22Rv1 (cell line): ENCODE measurements around the gene NRCAM.

Experiments
- ZFX ChIP-seq: fragments of 450-650 bp; IDR thresholded peaks from 2 replicates; pipeline ENCODE4 v1.6.1; 2017; ENCODE audit warnings: antibody characterized with exemption, borderline replicate concordance
- TF ChIP-seq, protein P1 (sequence below): fragments of 450-650 bp; IDR thresholded peaks from 2 replicates; pipeline ENCODE4 v1.5.1; 2017; ENCODE audit warnings: mild to moderate bottlenecking

DNA sequence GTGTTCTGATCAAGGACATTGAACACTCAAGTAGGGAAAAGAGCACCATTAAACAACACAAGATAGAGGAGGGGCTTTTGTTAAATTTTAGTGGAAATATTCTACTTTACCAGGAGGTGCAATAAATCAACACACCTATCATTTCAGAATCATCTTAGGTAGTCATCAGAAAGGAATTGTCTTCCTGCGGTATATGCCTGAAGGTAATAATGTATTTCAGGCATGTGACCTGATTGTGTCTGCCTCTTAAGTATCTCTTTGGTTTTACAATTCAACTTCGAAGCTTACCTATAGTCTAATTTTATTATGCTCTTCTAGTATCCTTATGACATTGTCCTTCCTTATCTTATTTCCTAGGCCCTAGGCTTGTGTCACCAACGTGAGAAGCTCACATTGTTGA is 267.5 kb downstream of the NRCAM start:
- TF ChIP-seq, protein P1, sequence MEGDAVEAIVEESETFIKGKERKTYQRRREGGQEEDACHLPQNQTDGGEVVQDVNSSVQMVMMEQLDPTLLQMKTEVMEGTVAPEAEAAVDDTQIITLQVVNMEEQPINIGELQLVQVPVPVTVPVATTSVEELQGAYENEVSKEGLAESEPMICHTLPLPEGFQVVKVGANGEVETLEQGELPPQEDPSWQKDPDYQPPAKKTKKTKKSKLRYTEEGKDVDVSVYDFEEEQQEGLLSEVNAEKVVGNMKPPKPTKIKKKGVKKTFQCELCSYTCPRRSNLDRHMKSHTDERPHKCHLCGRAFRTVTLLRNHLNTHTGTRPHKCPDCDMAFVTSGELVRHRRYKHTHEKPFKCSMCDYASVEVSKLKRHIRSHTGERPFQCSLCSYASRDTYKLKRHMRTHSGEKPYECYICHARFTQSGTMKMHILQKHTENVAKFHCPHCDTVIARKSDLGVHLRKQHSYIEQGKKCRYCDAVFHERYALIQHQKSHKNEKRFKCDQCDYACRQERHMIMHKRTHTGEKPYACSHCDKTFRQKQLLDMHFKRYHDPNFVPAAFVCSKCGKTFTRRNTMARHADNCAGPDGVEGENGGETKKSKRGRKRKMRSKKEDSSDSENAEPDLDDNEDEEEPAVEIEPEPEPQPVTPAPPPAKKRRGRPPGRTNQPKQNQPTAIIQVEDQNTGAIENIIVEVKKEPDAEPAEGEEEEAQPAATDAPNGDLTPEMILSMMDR: no peak
- no peak for TF ChIP-seq ZFX
